ENCODE data around the gene NFIA. TPM values are rescaled to one million over a fixed set of nuclear protein-coding genes. Genes with fewer than 3 reads are reported as not detected.

Gene NFIA
- total and polyA plus RNA-seq, 2 of the 13 experiments (the other 11 are each of a cell fraction or from before 2014, with no cell fraction given) = 14.7 to 28.5 TPM

GRCh38 chr1:61076728-61077675 is 5.4 kb upstream of the NFIA start (continued):
- TF ChIP-seq SRSF1 (optimal IDR thresholded peaks at IDR 0.05; ENCODE audit: low read depth, low read length) = peak; percentile 92
- TF ChIP-seq ZFP37 (CRISPR knock-in tag; IDR thresholded peaks at IDR 0.05; ENCODE audit: borderline replicate concordance) = no peak
- TF ChIP-seq ZNF143 (CRISPR knock-in tag; IDR thresholded peaks at IDR 0.05) = no peak
- TF ChIP-seq ZNF503 (CRISPR knock-in tag; IDR thresholded peaks at IDR 0.05) = peak; percentile 55; the same call in 1 of the 2 replicates
- no peak for TF ChIP-seq ZSCAN5A (CRISPR knock-in tag; IDR thresholded peaks at IDR 0.05; ENCODE audit: borderline replicate concordance)
- no peak for TF ChIP-seq ZNF773 (CRISPR knock-in tag; IDR thresholded peaks at IDR 0.05; ENCODE audit: borderline replicate concordance)
- TF ChIP-seq HNF4A (CRISPR knock-in tag; IDR thresholded peaks at IDR 0.05) = peak; percentile 47
- TF ChIP-seq ZNF609 (CRISPR knock-in tag; IDR thresholded peaks at IDR 0.05; ENCODE audit: borderline replicate concordance) = peak; percentile 73; the same call in 1 of the 2 replicates
- TF ChIP-seq HNF1A (IDR thresholded peaks at IDR 0.05; ENCODE audit: low read depth) = 0 out of 2 replicates have a peak, but pooled peaks have one; percentile 40
- peak; percentile 69; the same call in 1 of the 2 replicates for TF ChIP-seq HNF1A (CRISPR knock-in tag; IDR thresholded peaks at IDR 0.05; ENCODE audit: borderline replicate concordance)
- TF ChIP-seq KDM6A (CRISPR knock-in tag; IDR thresholded peaks at IDR 0.05; ENCODE audit: low read depth) = peak; percentile 55
- peak; percentile 80; the same call in 1 of the 2 replicates for TF ChIP-seq MXD4 (CRISPR knock-in tag; IDR thresholded peaks at IDR 0.05)
- no peak for TF ChIP-seq HNRNPUL1 (IDR thresholded peaks at IDR 0.05; ENCODE audit: low read depth, low read length)
